Activated T-cell treated with anti-CD3 and anti-CD28 coated beads for 4 hours (primary cell): ENCODE measurements around the gene SPRYD7.
"Not testable (repeated sequence)": the region's sequence is repeated elsewhere in the genome, so short reads cannot be mapped to it uniquely, and the experiment has no call there.

Experiments
- DNase-seq: peaks from one replicate; pipeline ENCODE4 v3.0.0-alpha.2; 2020

Gene SPRYD7

DNA sequence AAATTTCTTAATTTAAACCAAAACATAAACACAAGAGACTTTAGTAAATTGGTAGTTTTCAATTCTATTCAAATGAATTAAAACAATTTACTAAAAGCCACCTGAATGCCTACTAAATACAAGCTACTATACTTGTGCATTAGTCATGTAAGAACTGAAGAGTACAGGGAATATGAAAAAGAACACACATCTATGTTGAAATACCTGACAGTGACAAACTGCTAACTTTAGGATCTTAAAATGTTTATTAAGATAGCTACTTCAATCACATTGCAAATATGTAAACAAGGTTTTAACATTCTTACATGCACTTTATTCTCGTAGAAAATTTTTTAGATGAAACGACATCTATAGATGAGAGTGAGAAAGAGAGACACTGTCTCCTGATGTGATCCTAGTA, 4.1 kb downstream of the SPRYD7 start:
- no peak for DNase-seq

DNA sequence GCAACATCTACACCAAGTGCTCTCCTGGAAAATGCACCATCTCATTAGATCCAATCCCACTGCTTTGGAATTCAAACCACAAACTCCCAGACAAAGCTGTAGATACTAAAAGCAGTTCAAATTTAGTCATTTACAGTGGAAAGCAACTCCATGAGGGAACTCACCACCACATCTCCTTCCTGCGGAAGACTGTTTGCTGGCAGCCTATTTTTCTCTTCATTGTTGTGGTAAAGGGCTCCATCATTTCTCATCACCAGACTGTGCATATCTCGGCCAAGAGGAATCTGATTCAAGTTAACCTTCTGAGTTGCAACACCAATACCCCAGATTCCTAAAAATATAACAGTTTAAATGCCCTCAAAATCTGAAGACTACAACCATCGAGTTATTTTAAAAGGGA, 8.4 kb downstream of the SPRYD7 start:
- DNase-seq = no peak

DNA sequence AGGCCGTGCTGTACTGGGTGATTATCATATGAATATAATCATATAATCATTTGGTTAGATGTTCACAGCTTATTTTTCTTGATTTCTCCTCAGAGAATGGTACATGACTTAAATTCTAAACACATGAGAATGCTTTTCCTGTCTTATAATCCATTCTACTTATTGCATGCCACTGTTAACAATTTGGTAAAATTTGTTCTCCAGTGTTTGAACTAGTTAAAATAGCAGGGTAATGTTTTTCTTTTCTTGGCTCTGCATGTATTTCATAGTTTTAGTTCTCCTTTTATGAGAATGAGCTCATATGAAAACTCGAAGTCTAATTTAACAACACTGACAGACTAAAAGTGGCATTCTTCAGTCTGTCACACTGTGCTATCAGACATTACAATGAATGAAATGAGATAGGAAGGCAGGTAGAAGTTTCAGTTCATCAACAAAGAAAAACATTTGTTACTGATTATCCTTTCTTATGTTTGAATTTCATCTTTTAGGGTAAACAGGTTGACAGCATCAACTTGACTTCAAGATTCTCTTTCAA, 10.2 kb downstream of the SPRYD7 start:
- DNase-seq = no peak

DNA sequence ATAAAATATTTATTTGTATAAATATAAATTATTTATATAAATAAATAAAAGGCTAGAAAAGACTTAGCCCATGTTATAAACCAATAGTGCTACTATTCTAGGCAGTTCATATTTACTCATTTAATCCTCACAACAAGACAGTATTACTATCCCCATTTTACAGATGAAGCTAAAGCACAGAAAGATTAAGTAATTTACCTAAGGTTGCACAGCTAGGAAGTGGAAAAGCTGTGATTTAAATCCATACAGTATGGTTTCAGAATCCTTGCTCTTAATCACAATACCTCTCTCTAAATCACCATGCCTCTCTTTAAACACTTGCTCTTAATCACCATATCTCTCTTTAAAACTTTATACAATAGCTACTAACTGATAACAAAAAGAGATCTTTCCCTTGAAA, 13.8 kb downstream of the SPRYD7 start:
- no peak for DNase-seq

DNA sequence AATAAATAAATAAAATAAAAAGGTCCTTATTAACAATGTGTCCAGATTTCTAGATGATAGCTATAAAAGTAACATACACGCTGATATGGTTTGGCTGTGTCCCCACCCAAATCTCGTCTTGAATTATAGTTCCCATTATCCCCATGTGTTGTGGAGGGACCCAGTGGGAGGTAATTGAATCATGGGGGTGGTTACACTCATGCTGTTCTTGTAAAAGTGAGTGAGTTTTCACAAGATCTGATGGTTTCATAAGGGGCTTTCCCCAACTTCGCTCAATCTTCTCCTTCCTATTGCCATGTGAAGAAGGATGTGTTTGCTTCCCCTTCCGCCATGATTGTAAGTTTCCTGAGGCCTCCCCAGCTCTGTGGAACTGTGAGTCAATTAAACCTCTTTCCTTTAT, 15.2 kb downstream of the SPRYD7 start:
- not testable (repeated sequence) for DNase-seq

DNA sequence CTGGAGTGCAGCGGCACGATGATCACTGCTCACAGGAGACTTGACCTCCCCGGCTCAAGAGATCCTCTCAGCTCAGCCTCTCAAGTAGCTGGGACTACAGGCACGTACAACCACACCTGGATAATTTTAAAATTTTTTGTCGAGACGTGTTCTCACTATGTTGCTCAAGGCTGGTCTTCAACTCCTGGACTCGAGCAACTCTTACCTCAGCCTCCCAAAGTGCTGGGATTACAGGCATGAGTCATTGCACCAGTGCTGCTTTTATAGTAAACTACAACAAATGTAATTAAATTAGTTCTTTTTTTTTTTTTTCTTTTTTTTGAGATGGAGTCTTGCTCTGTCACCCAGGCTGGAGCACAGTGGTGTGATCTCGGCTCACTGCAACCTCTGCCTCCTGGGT, 18.0 kb downstream of the SPRYD7 start:
- DNase-seq = not testable (repeated sequence)

DNA sequence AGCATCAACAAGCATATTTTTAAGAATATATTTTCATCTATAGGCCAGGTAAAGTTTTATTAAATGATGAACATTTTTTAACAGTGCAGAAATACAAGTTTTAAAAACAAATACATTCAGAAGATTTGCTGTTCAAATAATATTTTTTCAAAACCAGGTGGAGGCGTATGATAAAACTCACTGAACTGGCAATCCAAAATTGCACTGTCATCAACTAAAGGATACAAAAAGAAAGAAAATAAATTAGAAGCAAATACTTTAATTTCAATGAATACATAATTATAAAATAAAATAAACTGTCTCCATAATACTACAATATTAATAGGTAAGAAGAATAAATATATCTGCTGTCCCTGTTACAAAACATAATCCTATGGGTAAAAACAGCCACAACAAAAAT, 21.2 kb downstream of the SPRYD7 start:
- no peak for DNase-seq

DNA sequence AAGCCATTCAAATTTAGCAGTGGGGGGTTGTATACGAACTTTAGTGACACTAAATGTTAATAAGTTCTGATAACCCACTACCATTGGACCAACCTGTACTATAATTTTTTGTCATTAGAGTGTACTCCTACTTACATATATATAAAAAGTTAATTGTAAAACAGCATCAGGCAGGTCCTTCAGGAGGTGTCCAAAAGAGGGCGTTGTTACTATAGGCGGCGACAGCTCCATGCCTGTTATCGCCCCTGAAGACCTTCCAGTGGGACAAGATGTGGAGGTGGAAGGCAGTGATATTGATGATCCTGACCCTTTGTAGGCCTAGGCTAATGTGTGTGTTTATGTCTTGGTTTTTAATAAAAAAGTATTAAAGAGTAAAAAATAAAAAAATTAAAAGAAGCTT, 27.5 kb downstream of the SPRYD7 start:
- DNase-seq = no peak

DNA sequence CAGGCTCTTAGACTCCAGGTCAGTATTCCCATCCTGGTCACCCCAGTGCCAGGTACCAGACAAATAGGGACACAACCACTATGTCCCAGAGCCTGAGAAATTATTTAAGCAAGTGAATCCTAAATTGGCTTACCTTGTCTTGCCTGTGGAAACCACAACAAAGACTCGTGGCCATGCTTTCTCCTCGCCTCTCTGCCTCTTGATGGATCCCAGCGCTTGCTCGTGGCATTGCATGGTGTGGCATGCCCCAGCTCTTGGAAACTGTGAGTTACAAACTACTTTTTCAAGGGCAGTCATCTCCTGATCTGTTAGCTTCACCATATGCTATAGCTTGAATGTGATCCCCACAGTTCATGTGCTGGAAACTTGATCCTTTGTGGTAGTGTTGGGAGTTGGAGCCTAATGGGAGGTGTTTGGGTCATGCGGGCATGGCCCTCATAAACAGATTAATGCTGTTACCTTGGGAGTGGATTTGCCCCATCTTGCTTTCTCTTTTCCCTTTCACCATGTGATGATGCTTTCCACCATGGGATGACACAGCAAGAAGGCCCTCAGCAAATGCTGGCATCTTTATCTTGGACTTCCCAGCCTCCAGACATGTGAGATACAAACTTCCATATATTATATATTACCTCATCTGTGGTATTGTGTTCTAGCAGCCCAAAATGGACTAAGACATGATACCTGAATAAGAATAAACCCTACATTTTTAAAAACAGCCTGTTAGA, 31.2 kb downstream of the SPRYD7 start:
- no peak for DNase-seq

DNA sequence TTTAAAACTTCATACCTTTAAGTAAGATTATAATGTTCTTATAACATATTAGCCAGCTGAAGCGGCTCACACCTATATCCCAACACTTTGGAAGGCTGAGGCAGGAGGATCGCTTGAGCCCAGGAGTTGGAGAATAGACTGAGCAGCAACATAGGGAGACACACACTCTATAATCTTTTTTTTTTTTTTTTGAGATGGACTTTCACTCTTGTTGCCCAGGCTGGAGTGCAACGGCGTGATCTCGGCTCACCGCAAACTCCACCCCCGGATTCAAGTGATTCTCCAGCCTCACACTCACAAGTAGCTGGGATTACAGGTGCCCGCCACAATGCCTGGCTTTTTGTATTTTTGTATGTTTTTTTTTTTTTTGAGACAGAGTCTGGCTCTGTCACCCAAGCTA, 37.3 kb downstream of the SPRYD7 start:
- no peak for DNase-seq

DNA sequence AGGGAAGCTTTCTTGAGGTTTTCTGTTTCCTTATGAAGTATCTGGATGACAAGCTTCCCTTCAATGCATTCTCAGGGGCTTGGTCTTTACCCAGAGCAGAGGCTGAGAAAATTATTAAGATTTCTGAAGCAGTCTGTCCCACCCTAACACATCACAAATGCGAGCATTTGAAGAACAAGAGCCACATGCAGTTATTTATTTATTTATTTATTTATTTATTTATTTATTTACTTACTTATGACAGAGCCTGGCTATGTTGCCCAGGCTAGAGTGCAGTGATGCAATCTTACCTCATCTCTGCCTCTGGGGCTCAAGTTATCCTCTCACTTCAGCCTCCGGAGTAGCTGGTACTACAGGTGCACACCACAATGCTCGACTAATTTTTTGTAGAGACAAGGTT, 38.4 kb downstream of the SPRYD7 start:
- DNase-seq = no peak

DNA sequence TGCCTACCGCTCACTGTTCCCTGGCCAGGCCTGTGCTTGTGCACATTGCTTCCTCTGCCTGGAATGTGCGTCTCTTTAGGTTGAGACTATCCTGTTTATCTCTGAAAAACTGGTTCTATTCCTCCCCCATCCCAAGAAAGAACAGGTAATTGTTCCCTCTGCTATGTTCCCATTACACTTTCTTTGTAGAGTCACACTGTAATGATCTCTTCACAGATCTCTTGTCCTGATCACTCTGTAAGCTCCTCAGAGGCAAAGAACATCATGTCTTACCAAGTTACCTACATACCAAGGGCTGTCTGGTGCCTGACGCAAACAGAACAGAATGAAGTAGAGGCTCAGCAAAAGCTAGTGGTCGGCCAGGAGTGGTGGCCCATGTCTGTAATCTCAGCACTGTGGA, 40.3 kb downstream of the SPRYD7 start:
- no peak for DNase-seq

DNA sequence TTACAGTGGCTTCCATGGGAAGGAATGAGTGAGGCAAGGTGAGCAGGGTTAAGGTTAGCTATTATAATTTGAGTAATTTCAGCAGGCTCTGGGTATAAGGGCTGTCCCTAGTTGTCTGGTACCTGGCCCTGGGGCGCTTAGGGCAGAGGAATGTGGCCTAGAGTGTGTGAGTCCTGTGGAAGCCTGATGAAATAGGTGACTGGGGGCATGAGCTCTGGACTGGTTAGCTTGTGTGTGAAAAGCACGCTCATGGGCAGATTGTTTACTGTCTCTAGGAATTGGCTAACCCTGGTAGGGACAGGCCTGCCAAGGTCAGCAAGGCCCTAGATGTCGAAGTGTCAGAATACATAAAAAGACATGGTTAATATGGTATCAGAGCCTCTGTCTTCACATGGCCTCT, 42.5 kb downstream of the SPRYD7 start:
- DNase-seq = no peak

DNA sequence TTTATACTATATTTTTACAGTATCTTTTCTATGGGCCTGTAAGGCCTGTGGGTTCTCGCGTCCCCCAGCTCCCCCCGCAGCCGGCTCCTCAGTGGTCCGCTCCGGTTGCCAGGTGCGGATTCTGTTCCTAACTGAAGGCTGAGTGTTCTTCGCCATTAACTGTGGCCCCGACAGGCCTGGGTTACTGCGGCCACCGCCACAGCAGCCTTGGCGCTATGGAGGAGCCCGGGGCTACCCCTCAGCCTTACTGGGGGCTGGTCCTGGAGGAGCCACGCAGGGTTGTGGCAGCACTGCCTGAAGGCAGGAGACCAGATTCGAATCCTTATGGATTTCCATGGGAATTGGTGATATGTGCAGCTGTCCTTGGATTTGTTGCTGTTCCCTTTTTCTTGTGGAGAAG, 45.8 kb downstream of the SPRYD7 start:
- DNase-seq = no peak

DNA sequence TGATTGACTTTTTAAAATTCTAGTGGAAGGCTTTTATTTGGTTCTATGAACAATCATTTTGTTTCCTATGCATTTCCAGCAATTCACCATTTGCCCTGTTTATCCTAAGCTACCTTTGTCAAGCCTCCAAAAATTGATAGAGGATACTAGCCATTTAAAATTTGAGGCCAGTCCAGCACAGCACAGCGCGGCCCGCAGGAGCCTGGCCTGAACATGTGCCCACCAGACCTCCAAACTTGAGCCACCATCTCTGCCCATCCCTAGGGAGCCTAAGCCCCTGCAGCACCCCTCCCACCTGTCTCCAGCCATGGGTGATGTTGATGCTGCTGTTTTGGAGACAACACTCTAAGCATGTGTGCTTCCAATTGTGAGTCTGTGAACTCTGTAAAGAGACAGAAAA, 57.5 kb downstream of the SPRYD7 start:
- DNase-seq = no peak

DNA sequence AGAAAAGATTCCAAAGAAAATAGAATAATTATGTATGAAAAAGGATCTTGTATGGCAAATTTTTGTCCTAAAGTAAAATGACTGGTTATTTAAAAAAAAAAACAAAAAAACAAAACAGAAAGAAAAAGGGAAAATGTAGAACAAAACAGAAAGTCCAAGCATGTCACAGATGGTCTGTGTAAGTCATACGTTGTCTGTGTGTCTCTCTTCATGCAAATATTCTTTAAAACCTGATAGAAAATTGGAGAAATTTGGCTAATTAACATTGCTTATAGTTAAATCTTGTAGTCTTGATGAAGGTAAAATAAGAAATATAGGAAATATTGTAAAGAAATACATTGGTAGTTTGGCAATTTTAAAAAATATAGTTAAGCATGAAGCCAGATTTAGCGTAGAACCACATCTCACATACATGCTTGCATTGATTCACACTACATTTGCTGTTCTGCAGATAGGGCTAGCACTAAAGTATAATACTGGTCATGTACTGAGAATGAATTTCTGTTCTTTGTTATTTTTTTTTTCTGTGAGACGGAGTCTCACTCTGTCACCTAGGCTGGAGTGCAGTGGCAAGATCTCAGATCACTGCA, 58.4 kb downstream of the SPRYD7 start:
- DNase-seq = no peak

DNA sequence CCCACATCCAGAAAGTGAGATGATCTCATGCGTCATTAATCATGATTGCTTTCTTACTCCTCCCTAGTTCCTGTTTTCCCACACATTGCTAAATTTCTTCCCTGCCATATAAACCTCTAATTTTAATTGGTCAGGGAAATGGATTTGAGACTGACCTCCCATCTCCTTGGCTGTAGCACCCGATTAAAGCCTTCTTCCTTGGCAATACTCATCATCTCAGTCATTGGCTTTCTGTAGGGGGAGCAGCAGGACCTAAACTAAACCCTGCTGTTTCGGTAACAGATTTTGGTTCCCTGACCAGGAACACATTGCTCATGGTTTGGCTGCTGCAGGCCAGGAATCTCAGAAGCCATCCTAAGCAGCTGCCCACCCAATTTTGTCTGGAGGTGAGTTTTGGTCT, 61.7 kb downstream of the SPRYD7 start:
- DNase-seq = no peak

DNA sequence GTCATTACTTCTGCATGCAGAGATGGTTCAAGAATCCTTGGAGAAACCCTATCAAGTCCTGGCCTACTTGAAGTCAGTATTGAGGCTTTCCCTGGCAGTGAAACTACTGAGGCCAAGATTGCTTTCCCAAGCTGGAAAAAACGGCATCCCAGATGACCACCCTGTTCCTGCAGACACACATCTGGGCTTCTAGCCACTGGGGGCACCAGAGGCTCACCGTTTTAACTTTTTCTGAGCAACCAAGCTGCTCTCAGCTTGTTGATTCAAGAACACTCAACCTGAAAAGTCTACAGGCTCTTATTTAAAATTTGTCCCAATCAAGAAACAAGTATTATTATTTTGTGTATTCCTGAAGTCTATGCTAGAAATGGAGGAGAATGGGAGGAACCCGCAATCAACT, 66.6 kb downstream of the SPRYD7 start:
- no peak for DNase-seq

DNA sequence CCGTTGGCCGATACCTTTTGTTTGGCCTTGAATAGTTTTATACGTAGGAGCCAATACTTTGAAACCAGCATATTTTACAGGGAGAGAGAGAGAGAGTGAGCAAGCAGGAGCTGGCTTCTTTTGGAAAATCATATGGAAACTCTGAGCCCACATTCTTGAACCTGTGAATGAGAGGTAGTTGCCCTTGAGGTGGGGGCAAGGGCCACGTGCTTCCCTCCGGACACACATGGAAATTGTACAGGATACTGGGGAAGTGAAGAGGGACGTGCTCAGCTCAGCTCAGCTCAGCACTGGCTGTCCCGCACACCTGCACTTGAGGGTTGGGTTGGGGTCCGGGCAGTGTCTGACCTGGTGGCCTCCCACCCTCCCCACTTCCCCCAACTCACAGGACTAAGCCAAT, 68.3 kb downstream of the SPRYD7 start:
- DNase-seq = no peak

DNA sequence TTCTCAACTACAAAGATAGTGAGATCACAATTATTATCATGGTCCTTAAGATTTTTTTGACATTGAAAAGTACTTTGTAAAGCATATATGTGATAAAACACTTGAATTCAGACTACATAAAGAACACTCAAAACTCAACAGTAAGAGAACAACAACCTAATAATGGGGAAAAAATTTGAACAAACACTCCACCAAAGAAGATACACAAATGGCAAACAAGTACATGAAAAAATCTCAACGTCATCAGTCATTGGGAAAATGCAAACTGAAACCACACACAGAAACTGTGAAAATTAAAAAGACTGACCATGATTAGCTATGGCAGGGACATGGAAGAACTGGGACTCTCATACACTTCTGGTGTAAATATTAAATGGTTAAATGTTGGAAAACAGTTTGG, 70.9 kb downstream of the SPRYD7 start:
- DNase-seq = no peak

DNA sequence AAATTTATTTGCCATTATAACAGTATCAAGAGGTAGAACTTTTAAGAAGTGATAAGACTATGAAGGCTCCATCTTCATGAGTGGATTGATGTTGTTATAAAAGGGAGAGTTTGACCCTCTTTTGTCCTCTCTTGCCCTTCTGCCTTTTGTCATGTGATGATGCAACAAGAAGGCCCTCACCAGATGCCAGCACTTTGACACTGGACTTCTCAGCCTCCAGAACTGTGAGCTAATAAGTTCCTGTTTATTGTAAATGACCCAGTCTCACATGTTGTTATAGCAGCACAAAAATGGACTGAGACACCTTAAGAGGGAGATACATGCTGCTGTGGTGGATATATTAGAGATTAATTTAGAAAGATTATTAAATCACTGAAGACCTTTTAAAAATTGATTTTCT, 71.6 kb downstream of the SPRYD7 start:
- DNase-seq = no peak
